CD4-positive, CD25-positive, alpha-beta regulatory T cell (primary cell): ENCODE data around the gene RAMAC. TPM values are rescaled to one million over a fixed set of nuclear protein-coding genes. Genes with fewer than 3 reads are reported as not detected.
A peak's percentile ranks its signal among the peaks of the same experiment; 100 is the strongest.

Experiments used
- ATAC-seq, 2 donors: fragments of 150-1000 bp; cut with Tn5 transposase; one replicate each; pipeline ENCODE4 v1.10.0; 2021; ENCODE audit warnings: low read depth in 2 of 2, moderate number of reproducible peaks in 2 of 2, moderate library complexity in 1 of 2
- DNase-seq, 3 donors: peaks; one replicate each; pipeline versions ENCODE4 v3.0.0 to v3.0.0-alpha.2; 2012 to 2022; ENCODE audit warnings: mixed read lengths in 1 of 3
- H3K27ac ChIP-seq: one replicate; pipeline ENCODE4 v1.7.0; 2013; ENCODE audit warnings: mild to moderate bottlenecking, low read length; ENCODE audit not compliant: insufficient read depth, poor library complexity, severe bottlenecking
- H3K27me3 ChIP-seq: one replicate; pipeline ENCODE4 v1.7.0; 2013; ENCODE audit warnings: low read length; ENCODE audit not compliant: control insufficient read depth, insufficient read depth
- H3K36me3 ChIP-seq: one replicate; pipeline ENCODE4 v1.7.0; 2013; ENCODE audit warnings: mild to moderate bottlenecking, low read length, moderate library complexity; ENCODE audit not compliant: control insufficient read depth, insufficient read depth
- H3K4me1 ChIP-seq: 2 replicates; pipeline ENCODE4 v1.7.0; 2013; ENCODE audit warnings: mild to moderate bottlenecking, low read length; ENCODE audit not compliant: insufficient read depth, control insufficient read depth, poor library complexity, severe bottlenecking
- H3K4me3 ChIP-seq: one replicate; pipeline ENCODE4 v1.7.0; 2013; ENCODE audit warnings: low read depth, mild to moderate bottlenecking, low read length, moderate library complexity
- H3K9me3 ChIP-seq, 2 experiments: 1 replicate in 1 of 2; 2 replicates in 1 of 2; pipeline ENCODE4 v1.7.0; 2013; ENCODE audit warnings: low read length in 2 of 2, mild to moderate bottlenecking in 1 of 2, moderate library complexity in 1 of 2; ENCODE audit not compliant: control insufficient read depth in 2 of 2
- H3K27ac Mint-ChIP-seq, 3 donors: one replicate each; pipeline ENCODE4 v1.8.0; 2020 to 2022; ENCODE audit warnings: mild to moderate bottlenecking in 3 of 3, mixed read lengths in 3 of 3, moderate library complexity in 2 of 3
- H3K27me3 Mint-ChIP-seq: one replicate; pipeline ENCODE4 v1.8.0; 2022; ENCODE audit warnings: mild to moderate bottlenecking, mixed read lengths
- H3K36me3 Mint-ChIP-seq: one replicate; pipeline ENCODE4 v1.8.0; 2020; ENCODE audit warnings: mixed read lengths
- H3K4me1 Mint-ChIP-seq, 4 donors: one replicate each; pipeline ENCODE4 v1.8.0; 2020 to 2022; ENCODE audit warnings: mixed read lengths in 4 of 4, mild to moderate bottlenecking in 1 of 4
- H3K4me3 Mint-ChIP-seq, 4 donors: one replicate each; pipeline ENCODE4 v1.8.0; 2020 to 2022; ENCODE audit warnings: mild to moderate bottlenecking in 4 of 4, mixed read lengths in 4 of 4, moderate library complexity in 3 of 4
- H3K9me3 Mint-ChIP-seq, 7 donors: one replicate each; pipeline ENCODE4 v1.8.0; 2020 to 2022; ENCODE audit warnings: mixed read lengths in 7 of 7, mild to moderate bottlenecking in 3 of 7, moderate library complexity in 2 of 7
- polyA plus RNA-seq, 4 donors: library from polyadenylated mRNA; unstranded; fragments of 300-500 nt; fragmentation: Illumina TruSeq; gene quantifications; one replicate each; pipeline ENCODE4 v1.2.3, GENCODE V29; 2021
- total RNA-seq: library from RNA; stranded (reverse); gene quantifications from one replicate; pipeline ENCODE4 v1.2.3, GENCODE V29; 2022

Gene RAMAC
- total and polyA plus RNA-seq, 5 donors from 2014 or later: 23.9 to 48.1 (median 41.3) TPM

DNA sequence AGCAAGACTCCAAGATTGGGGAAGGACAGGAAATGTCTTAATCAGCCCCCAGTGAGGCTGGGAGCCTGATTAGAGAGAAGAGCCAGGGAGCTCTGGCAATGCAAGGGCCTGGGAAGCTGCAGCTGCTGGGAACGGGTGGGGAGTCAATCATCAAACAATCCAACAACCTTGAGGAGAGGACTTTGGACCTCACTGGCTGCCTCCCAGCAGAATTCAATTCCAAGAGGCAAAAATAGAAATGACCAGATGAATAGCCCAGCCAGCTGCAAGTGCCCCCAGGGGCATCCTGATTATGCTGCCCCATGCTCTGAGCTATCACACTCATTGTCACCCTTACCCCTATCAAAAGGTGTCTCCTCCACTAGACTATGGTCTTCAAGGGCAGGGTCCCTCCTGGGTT, 27.4 kb upstream of the RAMAC start:
- ATAC-seq (no peak), DNase-seq (no peak)
- Histone ChIP-seq H3K4me1 (no peaks in the 10 kb centered on the region), H3K27ac (no peak overlapping the region), H3K36me3 (no peaks in the 10 kb centered on the region), H3K4me3 (no peak overlapping the region), H3K27me3 (no peaks in the 10 kb centered on the region), H3K9me3 (no peaks in the 10 kb centered on the region)
- no peaks in the 10 kb centered on the region for H3K4me1 Mint-ChIP-seq
- no peak overlapping the region for H3K27ac Mint-ChIP-seq
- H3K4me3 Mint-ChIP-seq: no peak overlapping the region
- peaks cover 12% of the 10 kb centered on the region for H3K36me3 Mint-ChIP-seq
- H3K27me3 Mint-ChIP-seq: peaks cover 4% of the 10 kb centered on the region
- H3K9me3 Mint-ChIP-seq: peaks cover 0 to 2% (median 0%) of the 10 kb centered on the region in 7 donors

DNA sequence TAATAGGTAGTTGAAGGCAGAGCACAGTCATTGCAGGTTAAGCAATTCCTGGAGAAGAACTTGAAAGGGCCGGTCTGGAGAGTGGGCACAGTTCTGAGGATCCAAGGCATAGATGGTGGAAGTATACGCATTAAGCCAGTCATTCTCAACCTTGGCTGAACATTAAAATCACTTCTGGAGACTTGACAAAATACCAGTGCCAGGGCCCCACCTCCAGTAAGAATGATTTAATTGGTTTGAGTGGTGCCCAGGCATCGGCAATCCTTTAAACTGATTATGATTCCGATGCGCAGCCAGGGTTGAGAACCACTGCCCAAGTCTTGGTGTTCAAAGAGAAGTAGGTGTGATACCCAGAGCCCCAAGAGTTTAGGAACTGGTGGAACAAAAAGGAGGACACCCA, 26.6 kb upstream of the RAMAC start:
- Histone ChIP-seq H3K4me1 (no peaks in the 10 kb centered on the region), H3K4me3 (no peak overlapping the region), H3K27ac (no peak overlapping the region), H3K27me3 (no peaks in the 10 kb centered on the region), H3K36me3 (no peaks in the 10 kb centered on the region), H3K9me3 (no peaks in the 10 kb centered on the region)
- Mint-ChIP-seq H3K4me1 (no peaks in the 10 kb centered on the region), H3K9me3 (peaks cover 0 to 1% (median 0%) of the 10 kb centered on the region in 7 donors), H3K27ac (no peak overlapping the region), H3K36me3 (peaks cover 12% of the 10 kb centered on the region), H3K4me3 (no peak overlapping the region), H3K27me3 (peaks cover 2% of the 10 kb centered on the region)
- no peak for DNase-seq
- ATAC-seq: no peak

DNA sequence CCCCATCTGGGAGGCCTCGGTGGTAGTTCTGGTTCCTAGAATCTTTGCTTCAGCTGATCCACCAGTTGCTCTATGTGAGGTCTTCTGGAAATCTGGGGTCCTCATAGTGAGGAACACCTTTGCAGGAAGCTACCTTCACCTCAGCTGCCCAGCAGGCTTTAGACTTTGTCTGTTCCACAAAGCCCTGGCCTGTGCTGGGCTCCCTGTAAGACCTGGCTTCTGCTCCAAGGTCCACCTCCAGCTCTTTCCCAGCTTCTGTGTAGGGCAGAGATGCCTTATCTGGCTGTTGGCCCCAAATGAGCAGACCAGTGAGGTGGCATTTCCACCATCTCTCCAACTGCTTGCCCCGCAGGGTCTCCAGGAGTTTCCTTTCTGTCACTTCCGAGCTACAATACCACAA, 25.2 kb upstream of the RAMAC start:
- H3K36me3 ChIP-seq: no peaks in the 10 kb centered on the region

DNA sequence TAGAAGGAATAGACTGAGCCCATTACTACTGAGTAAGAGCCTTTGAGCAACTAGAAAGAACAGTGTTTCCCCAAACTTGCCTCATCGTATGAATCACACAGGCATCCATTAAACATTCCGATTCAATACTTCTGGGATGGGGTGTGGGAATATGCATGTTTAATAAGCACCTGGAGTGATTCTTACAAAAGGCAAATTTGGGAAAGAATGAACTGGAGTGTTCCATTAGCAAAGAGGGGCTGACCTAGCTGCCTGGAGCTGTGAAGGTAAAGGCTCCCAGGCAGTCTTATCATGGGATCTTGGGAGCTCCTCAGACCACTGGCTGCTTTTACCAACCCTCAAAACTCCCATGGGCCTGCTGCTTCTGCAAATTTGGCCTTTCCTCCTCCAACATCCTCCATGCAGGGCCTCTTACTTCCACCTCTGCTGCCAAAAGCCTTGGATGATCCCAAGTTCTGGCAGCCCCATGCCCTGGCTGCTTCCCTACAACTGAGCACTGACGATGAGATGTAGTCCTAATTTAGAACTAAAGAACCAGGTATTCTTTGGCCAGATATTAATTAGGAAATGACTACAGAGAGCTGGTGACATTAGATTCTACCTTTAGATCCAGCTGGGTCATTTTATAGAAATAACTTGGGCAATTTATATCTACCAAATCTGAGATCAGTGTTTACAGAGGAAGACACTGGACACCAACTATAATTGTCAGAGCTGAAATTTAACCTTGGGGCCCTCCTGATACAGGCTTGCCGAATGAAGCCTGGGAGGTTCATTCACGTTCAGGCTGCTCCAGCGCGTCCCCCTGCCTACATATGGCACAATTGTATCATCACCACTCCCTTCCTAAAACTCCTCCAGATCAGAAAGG, 22.3 kb upstream of the RAMAC start:
- H3K36me3 ChIP-seq: no peaks in the 10 kb centered on the region
- no peak overlapping the region for H3K4me3 ChIP-seq
- Mint-ChIP-seq H3K36me3 (peaks cover 5% of the 10 kb centered on the region), H3K4me1 (peaks cover 0 to 2% (median 0%) of the 10 kb centered on the region in 4 donors), H3K27me3 (no peaks in the 10 kb centered on the region), H3K4me3 (no peak overlapping the region), H3K9me3 (no peaks in the 10 kb centered on the region), H3K27ac (no peak overlapping the region)
- H3K27ac ChIP-seq: no peak overlapping the region
- no peaks in the 10 kb centered on the region for H3K9me3 ChIP-seq
- H3K4me1 ChIP-seq: no peaks in the 10 kb centered on the region
- H3K27me3 ChIP-seq: no peaks in the 10 kb centered on the region
- ATAC-seq: no peak
- no peak for DNase-seq

More for the DNA sequence above, 25.2 kb upstream of the RAMAC start:
- no peak overlapping the region for H3K27ac Mint-ChIP-seq
- Histone ChIP-seq H3K9me3 (no peaks in the 10 kb centered on the region), H3K4me3 (no peak overlapping the region), H3K27me3 (no peaks in the 10 kb centered on the region), H3K27ac (no peak overlapping the region), H3K4me1 (no peaks in the 10 kb centered on the region)
- ATAC-seq: no peak
- no peaks in the 10 kb centered on the region for H3K27me3 Mint-ChIP-seq
- H3K36me3 Mint-ChIP-seq: peaks cover 12% of the 10 kb centered on the region
- no peak for DNase-seq
- no peak overlapping the region for H3K4me3 Mint-ChIP-seq
- H3K4me1 Mint-ChIP-seq: no peaks in the 10 kb centered on the region
- no peaks in the 10 kb centered on the region for H3K9me3 Mint-ChIP-seq

DNA sequence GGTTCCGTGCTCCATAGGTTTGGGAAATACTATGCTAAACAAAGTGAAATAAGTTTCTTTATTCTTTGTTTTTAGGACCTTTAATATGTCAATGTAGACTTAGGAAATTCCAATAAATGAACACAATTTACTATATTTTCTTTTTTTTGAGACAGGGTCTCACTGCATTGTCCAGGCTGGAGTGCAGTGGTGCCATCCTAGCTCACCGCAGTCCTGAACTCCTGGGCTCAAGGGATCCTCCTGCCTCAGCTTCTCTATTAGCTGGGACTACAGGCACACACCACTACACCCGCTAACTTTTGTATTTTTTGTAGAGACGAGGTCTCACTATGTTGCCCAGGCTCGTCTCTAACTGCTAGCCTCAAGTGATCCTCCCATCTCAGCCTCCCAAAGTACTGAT, 21.1 kb upstream of the RAMAC start:
- no peaks in the 10 kb centered on the region for H3K9me3 Mint-ChIP-seq
- no peak overlapping the region for H3K4me3 Mint-ChIP-seq
- Histone ChIP-seq H3K9me3 (no peaks in the 10 kb centered on the region), H3K27me3 (no peaks in the 10 kb centered on the region), H3K36me3 (no peaks in the 10 kb centered on the region), H3K4me1 (no peaks in the 10 kb centered on the region), H3K27ac (no peak overlapping the region), H3K4me3 (no peak overlapping the region)
- ATAC-seq: no peak
- H3K27ac Mint-ChIP-seq: no peak overlapping the region
- no peaks in the 10 kb centered on the region for H3K27me3 Mint-ChIP-seq
- H3K4me1 Mint-ChIP-seq: peaks cover 0 to 6% (median 1%) of the 10 kb centered on the region in 4 donors
- H3K36me3 Mint-ChIP-seq: no peaks in the 10 kb centered on the region
- DNase-seq: no peak

DNA sequence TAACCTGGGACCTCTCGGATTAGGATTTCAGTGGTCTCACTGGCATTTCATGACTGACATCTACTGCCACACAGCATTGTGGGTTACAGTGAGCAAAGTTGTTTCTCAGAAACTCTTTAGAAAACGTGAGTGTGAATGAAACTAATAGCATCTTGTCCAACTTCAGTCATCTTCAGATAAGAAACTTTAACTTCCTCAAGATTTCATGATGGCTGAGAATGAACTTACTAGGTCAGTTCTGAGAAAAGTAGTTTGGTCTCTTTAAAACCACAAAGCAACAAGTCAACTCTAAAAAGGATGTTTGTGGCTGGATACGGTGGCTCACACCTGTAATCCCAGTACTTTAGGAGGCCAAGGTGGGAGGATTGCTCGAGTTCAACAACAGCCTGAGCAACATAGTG, 19.3 kb upstream of the RAMAC start:
- Mint-ChIP-seq H3K27ac (no peak overlapping the region), H3K4me3 (no peak overlapping the region), H3K27me3 (no peaks in the 10 kb centered on the region), H3K9me3 (no peaks in the 10 kb centered on the region), H3K4me1 (peaks cover 0 to 12% (median 1%) of the 10 kb centered on the region in 4 donors), H3K36me3 (no peaks in the 10 kb centered on the region)
- H3K9me3 ChIP-seq: no peaks in the 10 kb centered on the region
- no peak overlapping the region for H3K4me3 ChIP-seq
- no peak overlapping the region for H3K27ac ChIP-seq
- no peaks in the 10 kb centered on the region for H3K27me3 ChIP-seq
- DNase-seq (peak in 1 of 3 donors; percentile 44), ATAC-seq (no peak)
- H3K36me3 ChIP-seq: no peaks in the 10 kb centered on the region
- H3K4me1 ChIP-seq: no peaks in the 10 kb centered on the region

DNA sequence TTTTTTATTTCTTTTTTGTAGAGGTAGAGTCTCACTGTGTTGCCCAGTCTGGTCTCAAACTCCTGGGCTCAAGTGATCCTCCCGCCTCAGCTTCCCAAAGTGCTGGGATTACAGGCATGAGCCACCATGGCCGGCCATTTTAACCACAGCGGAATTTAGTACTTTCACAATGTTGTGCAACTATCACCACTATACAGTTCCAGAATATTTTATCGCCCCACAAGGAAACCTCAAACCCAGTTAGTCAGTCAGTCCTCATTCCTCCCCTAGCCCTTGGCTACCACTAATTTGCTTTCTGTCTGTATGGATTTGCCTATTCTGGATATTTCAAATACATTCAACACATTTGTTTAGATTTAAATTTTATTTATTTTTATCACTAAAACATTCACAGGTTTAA, 17.9 kb upstream of the RAMAC start:
- H3K27me3 ChIP-seq: no peaks in the 10 kb centered on the region
- no peak overlapping the region for H3K27ac ChIP-seq
- no peaks in the 10 kb centered on the region for H3K4me1 ChIP-seq
- Mint-ChIP-seq H3K27me3 (no peaks in the 10 kb centered on the region), H3K36me3 (no peaks in the 10 kb centered on the region), H3K4me1 (peaks cover 0 to 13% (median 1%) of the 10 kb centered on the region in 4 donors), H3K27ac (no peak overlapping the region), H3K4me3 (no peak overlapping the region), H3K9me3 (no peaks in the 10 kb centered on the region)
- no peak for DNase-seq
- no peak for ATAC-seq
- no peak overlapping the region for H3K4me3 ChIP-seq
- H3K9me3 ChIP-seq: no peaks in the 10 kb centered on the region
- H3K36me3 ChIP-seq: no peaks in the 10 kb centered on the region

DNA sequence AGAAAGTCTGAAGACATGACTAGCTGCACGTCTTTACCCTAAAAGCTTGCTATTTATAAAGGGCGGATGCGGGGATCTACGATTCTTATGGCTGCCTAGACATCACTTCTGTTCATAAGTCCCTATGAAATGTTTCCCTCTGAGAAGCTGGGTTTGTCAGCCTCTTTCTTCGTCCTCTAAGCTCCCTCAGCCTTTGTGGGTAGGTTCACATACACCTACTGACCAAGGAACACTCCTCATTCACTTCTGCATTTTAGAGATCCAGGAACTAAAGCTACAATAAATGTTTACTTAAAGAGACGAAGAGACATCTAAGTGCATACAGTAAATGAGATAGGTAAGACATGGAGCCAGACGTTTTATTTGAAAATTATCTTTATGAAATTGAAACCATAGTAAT, 16.7 kb upstream of the RAMAC start:
- no peaks in the 10 kb centered on the region for H3K36me3 Mint-ChIP-seq
- H3K36me3 ChIP-seq: no peaks in the 10 kb centered on the region
- no peak overlapping the region for H3K4me3 Mint-ChIP-seq
- no peaks in the 10 kb centered on the region for H3K9me3 ChIP-seq
- no peaks in the 10 kb centered on the region for H3K27me3 ChIP-seq
- peaks cover 0 to 13% (median 1%) of the 10 kb centered on the region in 4 donors for H3K4me1 Mint-ChIP-seq
- H3K27ac ChIP-seq: no peak overlapping the region
- H3K27ac Mint-ChIP-seq: no peak overlapping the region
- no peaks in the 10 kb centered on the region for H3K27me3 Mint-ChIP-seq
- no peak overlapping the region for H3K4me3 ChIP-seq
- no peak for DNase-seq
- ATAC-seq: no peak
- H3K4me1 ChIP-seq: no peaks in the 10 kb centered on the region
- H3K9me3 Mint-ChIP-seq: no peaks in the 10 kb centered on the region
